Measurements from ENCODE around the gene CEP72. TPM values are rescaled to one million over a fixed set of nuclear protein-coding genes. Genes with fewer than 3 reads are reported as not detected.

Gene CEP72, protein sequence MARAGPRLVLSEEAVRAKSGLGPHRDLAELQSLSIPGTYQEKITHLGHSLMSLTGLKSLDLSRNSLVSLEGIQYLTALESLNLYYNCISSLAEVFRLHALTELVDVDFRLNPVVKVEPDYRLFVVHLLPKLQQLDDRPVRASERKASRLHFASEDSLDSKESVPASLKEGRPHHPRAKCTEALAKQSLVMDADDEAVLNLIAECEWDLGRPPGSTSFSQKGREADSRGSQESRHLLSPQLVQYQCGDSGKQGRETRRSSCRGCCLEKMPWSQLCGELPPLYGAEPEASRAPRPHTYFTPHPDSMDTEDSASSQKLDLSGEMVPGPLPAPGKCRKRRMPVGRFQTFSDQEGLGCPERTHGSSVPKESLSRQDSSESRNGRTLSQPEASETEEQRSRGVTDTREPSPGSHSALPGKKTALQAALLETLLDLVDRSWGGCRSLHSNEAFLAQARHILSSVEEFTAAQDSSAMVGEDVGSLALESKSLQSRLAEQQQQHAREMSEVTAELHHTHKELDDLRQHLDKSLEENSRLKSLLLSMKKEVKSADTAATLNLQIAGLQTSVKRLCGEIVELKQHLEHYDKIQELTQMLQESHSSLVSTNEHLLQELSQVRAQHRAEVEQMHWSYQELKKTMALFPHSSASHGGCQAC
- 6.0 and 7.8 TPM in 2 replicates for total RNA-seq

DNA sequence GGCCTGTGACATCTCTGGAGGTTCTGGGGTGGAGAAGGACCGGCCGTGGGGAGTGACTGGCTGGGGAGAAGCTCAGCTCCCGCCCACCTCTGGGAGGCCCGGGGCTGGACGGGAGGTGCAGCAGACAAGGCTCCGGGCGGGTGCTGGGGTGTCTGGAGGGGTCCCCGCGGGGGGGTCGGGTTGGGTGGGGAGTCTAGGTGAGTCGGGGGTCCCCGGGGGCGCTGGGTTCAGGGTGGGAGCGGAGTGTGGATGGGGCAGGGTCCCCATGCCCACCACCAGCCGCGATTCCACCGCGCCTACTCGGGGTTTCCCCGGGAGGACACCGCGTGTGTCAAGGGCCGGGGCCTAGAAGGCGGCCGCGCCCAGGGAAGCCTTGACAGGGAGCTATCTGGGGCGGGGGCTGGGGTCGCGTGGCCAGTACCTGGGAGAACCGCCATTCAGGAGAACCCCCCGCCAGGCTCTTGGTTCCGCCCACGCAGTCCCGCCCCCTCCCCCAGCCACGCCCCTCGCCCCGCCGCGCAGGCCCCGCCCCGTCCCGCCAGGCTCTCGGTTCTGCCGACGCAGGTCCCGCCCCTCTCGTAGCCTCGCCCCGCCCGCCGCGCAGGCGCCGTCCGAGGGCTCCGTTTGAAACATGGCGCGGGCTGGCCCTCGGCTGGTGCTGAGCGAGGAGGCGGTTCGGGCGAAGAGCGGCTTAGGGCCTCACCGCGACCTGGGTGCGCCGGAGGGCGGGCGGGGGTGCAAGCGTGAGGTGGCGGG lies at the start of gene CEP72:
Gene CEP72, plus strand, starts transcription at position 610 of the 756 bp plus-strand sequence. Its CDS starts 22 bp downstream, at position 632.

DNA sequence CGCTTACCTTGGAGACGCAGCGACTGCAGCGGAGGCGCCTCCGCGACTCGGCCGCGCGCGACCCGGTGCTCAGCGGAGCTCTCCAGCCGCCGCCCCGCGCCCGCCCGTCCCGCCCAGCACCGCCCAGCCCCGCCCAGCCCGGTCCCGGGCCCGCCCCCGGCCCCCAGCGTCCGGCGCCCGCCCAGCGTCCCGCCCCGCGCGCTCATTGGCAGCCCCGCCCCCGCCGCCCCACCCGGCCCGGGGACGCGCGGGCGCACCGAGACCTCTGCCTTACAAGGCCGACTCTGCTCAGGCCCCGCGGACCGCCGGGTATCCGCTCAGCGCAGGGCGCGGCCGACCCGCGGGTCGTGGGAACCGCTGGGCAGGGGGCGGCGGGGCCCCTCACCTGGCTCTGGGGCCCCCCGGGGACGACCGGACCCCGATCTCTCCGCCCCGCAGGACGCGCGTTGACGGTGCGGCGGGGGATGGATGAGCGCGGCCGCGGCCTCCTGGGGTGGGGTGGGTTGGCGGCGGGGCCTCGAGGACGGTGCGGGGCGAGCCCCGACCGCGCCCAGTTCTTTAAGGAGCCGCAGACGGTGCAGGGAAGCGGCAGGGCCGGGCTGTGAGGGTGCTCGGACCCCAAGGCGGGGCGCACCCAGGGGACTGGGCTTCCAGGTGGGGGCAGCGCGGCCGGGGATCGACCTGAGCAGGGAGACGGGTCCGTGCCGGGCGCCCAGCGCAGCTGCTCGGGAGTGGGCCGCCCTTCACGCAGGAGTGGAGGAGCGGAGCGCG lies 81.3 kb downstream of the CEP72 start, which contains the start of gene TPPP:
Gene TPPP, minus strand, starts transcription at position 82 of the 771 bp plus-strand sequence. CDS start 15,292 bp downstream, outside the sequence.

Other genes with a start within 250 kb of the CEP72 start
- 30.2 and 32.8 TPM in 2 replicates for gene EXOC3, start 169.2 kb upstream of the CEP72 start, total RNA-seq
- gene SLC9A3, start 87.9 kb upstream of the CEP72 start, total RNA-seq: 1.5 and 1.7 TPM in 2 replicates
- under 0.01 and 0.36 TPM in 2 replicates for gene TPPP, start 81.0 kb downstream of the CEP72 start, total RNA-seq
- under 0.01 and 0.14 TPM in 2 replicates for gene ZDHHC11B, start 172.4 kb downstream of the CEP72 start, total RNA-seq
- gene ZDHHC11, start 238.6 kb downstream of the CEP72 start, total RNA-seq: 0.80 and 0.93 TPM in 2 replicates

All from thoracic aorta endothelial cell (primary cell).